A673 (cell line): ENCODE measurements around the gene TSSK6. TPM values are rescaled to one million over a fixed set of nuclear protein-coding genes. Genes with fewer than 3 reads are reported as not detected.
A peak's percentile ranks its signal among the peaks of the same experiment; 100 is the strongest.

Experiments used
- BruUV-seq: library from RNA; stranded (reverse); fragments of 400-500 nt; replicated peaks from 2 replicates; lab custom pipeline; 2021; lab: Mats Ljungman, UMichigan
- CTCF ChIA-PET: fragments of 300-600 bp; sonication (Branson Sonifier 250); formaldehyde crosslinking; loops from one replicate; lab custom pipeline; 2022; ENCODE audit warnings: antibody characterized with exemption; lab: Charles Lee
- POLR2A ChIA-PET: fragments of 300-600 bp; sonication (Branson Sonifier 250); formaldehyde crosslinking; loops from one replicate; lab custom pipeline; 2022; ENCODE audit warnings: antibody characterized with exemption; ENCODE audit not compliant: low non-redundant PET; lab: Charles Lee
- DNase-seq: peaks from one replicate; pipeline ENCODE4 v3.0.0-alpha.2; 2015; ENCODE audit warnings: low spot score
- H3K27ac ChIP-seq: fragments of 200-600 bp; sonication (generic); 2 replicates; pipeline ENCODE4 v1.5.1; 2016; ENCODE audit warnings: mixed run types, low read depth, mild to moderate bottlenecking, mixed read lengths, antibody characterized with exemption, low read length; ENCODE audit not compliant: poor library complexity, severe bottlenecking
- H3K27me3 ChIP-seq: fragments of 200-600 bp; sonication (generic); replicated peaks from 2 replicates; pipeline ENCODE4 v1.6.1; 2017; ENCODE audit warnings: mixed run types, low read depth, mild to moderate bottlenecking, mixed read lengths, antibody characterized with exemption, low read length; ENCODE audit not compliant: insufficient read depth, poor library complexity
- H3K36me3 ChIP-seq: fragments of 200-600 bp; sonication (generic); 2 replicates; pipeline ENCODE4 v1.6.1; 2016; ENCODE audit warnings: mixed run types, mild to moderate bottlenecking, mixed read lengths, antibody characterized with exemption, low read length; ENCODE audit not compliant: insufficient read depth, poor library complexity, severe bottlenecking
- H3K4me1 ChIP-seq: fragments of 200-600 bp; sonication (generic); 2 replicates; pipeline ENCODE4 v1.6.1; 2017; ENCODE audit warnings: mixed run types, mild to moderate bottlenecking, mixed read lengths, antibody characterized with exemption, low read length; ENCODE audit not compliant: insufficient read depth, poor library complexity, severe bottlenecking
- H3K4me3 ChIP-seq: fragments of 200-600 bp; sonication (generic); 2 replicates; pipeline ENCODE4 v1.5.1; 2016; ENCODE audit warnings: low read depth, mixed run types, mild to moderate bottlenecking, mixed read lengths, low read length; ENCODE audit not compliant: poor library complexity, severe bottlenecking
- H3K9me3 ChIP-seq: fragments of 200-600 bp; sonication (generic); 2 replicates; pipeline ENCODE4 v1.6.1; 2016; ENCODE audit warnings: mixed run types, low read depth, mild to moderate bottlenecking, mixed read lengths, antibody characterized with exemption, low read length; ENCODE audit not compliant: poor library complexity, severe bottlenecking
- CTCF ChIP-seq: fragments of 300-800, 200-600 bp; sonication (generic); conservative IDR thresholded peaks from 2 replicates; pipeline ENCODE4 v1.5.1; 2017; ENCODE audit warnings: low read depth, mild to moderate bottlenecking, antibody characterized with exemption, low read length, moderate library complexity, mixed read lengths
- EZH2 ChIP-seq: fragments of 200-600 bp; sonication (generic); IDR thresholded peaks from 2 replicates; pipeline ENCODE4 v1.6.1; 2017; ENCODE audit warnings: borderline replicate concordance, low read depth, mild to moderate bottlenecking, mixed read lengths, antibody characterized with exemption, low read length; ENCODE audit not compliant: poor library complexity, severe bottlenecking
- intact Hi-C: fragments of 100-400 bp; cut with micrococcal nuclease; formaldehyde crosslinking; loops from one replicate; pipeline ENCODE4 v1.10.0; 2022; ENCODE audit not compliant: unreplicated experiment
- total RNA-seq: library from RNA; stranded (reverse); gene quantifications from 2 replicates; pipeline ENCODE4 v1.2.3, GENCODE V29; 2021

The TSSK6 gene
- total RNA-seq, 1 experiment from 2014 or later, result 2.5 TPM

DNA sequence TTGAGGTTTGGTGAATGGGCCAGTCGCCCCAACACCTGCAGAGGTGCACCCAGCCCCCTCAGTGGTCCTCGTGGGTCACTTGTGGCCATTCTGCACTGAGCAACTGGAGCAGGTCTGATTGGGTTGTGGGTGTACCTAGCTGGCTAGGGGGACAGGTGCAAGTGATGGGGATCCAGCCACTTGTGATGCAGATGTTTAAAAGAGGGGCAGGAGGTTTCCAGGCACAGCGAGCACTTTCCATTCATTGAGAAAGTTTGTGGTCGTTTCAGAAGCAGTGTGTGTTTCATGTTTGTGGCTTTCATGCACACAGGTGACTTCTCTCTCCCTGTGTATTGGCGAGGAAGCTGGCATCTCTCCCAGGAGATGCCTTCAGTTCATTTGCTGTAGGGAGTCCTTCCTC lies 34.7 kb downstream of the TSSK6 start:
- no peak overlapping the region for H3K27ac ChIP-seq
- CTCF ChIA-PET, result no interaction called here
- no peaks in the 10 kb centered on the region for H3K27me3 ChIP-seq
- DNase-seq, result no peak
- H3K4me1 ChIP-seq, result no peaks in the 10 kb centered on the region
- H3K9me3 ChIP-seq, result no peaks in the 10 kb centered on the region
- no peaks in the 10 kb centered on the region for H3K36me3 ChIP-seq
- no peak for TF ChIP-seq CTCF
- TF ChIP-seq EZH2, result no peak
- intact Hi-C loops, result no loop called here
- no TSS peak for BruUV-seq
- POLR2A ChIA-PET, result no interaction called here
- no peak overlapping the region for H3K4me3 ChIP-seq

GRCh38 chr19:19477705-19478383 lies 37.5 kb downstream of the TSSK6 start:
- H3K4me3 ChIP-seq, result no peak overlapping the region
- CTCF ChIA-PET, result no interaction called here
- POLR2A ChIA-PET, result no interaction called here
- H3K4me1 ChIP-seq, result no peaks in the 10 kb centered on the region
- no peak for DNase-seq
- no peak overlapping the region for H3K27ac ChIP-seq
- H3K9me3 ChIP-seq, result no peaks in the 10 kb centered on the region
- TF ChIP-seq EZH2, result no peak
- no peak for TF ChIP-seq CTCF
- intact Hi-C loops, result no loop called here
- no TSS peak for BruUV-seq
- no peaks in the 10 kb centered on the region for H3K27me3 ChIP-seq
- no peaks in the 10 kb centered on the region for H3K36me3 ChIP-seq

DNA sequence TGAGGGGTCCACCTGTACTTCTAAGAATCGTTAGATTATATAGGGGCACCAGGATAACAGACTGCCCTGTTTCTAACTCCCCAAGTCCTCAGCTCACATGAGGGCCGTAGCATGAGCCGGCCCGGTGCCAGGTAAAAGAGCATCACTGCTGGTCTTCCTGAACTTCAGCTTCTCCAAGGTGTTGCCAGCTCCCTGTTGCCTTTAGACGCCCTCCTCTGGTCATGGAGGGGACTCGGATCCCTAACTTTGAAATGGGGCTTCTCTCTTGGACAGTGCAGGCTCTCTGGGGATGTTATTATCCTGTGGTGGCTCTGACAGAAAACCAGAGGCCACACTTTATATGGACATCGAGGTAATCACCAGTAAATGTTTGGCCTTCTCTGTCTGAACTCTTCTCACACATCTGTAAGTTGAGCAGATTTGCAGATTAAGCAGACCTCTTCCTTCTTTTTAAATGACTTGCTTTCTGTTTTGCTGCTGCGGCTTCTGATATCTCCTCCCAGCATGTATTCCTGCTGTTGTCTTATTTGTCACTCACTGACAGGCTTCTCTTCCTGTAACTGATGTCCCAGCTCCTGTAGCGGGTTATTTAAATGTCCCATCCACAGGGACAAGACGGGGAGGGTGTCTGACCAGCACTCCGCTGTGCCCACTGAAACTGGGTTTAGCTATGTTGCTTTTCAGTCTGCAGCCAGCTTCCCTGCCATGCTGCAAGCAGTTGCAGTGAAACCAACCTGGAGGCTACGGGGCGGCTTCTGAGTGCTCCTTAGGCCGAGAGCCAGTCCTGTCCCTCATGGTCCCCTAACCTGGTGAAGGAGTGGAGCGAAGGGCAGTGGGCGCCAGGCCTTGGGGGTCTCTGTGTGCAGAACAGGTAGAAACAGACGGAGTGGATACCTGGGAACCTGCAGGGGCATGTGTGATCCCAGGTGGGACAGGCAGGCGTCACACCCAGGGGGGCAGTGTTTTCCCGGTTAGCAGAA lies 39.2 kb downstream of the TSSK6 start:
- H3K27ac ChIP-seq, result peak overlapping the region; percentile 53
- ChIA-PET CTCF (no interaction called here), POLR2A (no interaction called here)
- H3K4me1 ChIP-seq, result no peaks in the 10 kb centered on the region
- no TSS peak for BruUV-seq
- no peaks in the 10 kb centered on the region for H3K27me3 ChIP-seq
- TF ChIP-seq EZH2 (no peak), CTCF (peak; percentile 50)
- DNase-seq, result no peak
- H3K36me3 ChIP-seq, result no peaks in the 10 kb centered on the region
- no peak overlapping the region for H3K4me3 ChIP-seq
- no peaks in the 10 kb centered on the region for H3K9me3 ChIP-seq
- intact Hi-C loops, result no loop called here
